GM21367 (cell line): ENCODE results near the gene PIPOX.

Source experiments
- ATAC-seq: cut with Tn5 transposase; IDR thresholded peaks from one replicate; pipeline ENCODE4 v1.9.1; 2021; ENCODE audit not compliant: unreplicated experiment

PIPOX gene

DNA sequence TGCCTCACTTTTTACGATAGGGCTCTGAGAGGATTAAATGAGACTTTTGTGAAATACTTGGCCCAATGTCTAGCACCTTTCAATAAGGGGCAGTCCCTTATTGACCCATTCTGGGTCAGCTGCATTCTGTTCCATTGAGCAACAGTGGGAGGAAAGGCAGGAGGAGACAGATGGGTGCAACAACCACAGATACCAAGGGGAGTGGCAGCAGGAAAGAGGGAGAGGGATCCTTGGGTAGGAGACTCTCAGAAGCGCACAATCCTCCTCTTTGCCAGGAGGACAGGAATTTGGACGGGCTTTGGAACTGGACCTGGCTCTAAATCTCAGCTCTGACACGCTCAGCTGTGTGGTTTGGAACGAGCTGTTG, 3.5 kb downstream of the PIPOX start:
- no peak for ATAC-seq

DNA sequence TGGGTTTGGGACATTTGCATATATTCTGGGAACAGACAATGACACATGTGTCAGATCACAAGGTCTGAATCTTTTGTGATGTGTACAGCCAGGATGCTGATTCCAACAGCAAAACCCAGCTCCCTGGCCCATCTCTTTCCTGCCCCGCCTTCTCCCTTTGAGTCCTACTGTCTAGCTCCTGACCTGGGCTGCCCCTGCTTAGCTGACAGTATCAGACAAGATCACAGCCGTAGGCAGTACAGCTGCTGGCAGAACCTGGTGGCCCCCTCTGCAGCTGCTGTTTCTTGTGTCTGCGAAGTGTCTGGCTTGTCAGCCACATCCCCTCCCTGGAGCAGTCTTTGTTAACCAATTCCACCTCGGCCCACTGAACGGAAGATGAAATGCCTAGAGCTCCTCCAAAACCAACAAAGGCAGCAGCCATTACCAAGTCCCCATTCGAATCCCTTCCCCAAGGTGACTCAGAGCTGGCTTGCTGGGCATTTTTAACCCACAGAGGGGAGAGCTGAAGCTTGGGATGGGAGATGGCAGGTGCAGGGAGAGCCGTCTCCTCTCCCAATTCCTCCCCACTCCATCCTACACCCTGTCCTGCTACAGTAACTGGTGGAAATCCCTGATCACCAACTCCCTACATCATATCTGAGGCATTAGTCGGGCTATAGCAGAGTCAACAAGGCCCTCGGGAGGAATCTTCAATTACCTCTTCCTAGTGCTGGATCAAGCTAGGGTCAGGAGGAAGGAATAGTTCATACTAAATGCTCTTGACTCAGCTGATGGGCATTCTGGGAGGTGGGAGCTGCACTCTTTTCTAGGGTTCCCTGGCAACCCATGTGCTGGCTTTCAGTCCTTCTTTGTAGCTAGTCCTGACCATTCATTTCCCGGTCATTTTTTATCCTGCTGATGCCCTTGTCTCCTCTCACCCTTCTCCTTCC, 5.8 kb downstream of the PIPOX start:
- ATAC-seq = no peak

DNA sequence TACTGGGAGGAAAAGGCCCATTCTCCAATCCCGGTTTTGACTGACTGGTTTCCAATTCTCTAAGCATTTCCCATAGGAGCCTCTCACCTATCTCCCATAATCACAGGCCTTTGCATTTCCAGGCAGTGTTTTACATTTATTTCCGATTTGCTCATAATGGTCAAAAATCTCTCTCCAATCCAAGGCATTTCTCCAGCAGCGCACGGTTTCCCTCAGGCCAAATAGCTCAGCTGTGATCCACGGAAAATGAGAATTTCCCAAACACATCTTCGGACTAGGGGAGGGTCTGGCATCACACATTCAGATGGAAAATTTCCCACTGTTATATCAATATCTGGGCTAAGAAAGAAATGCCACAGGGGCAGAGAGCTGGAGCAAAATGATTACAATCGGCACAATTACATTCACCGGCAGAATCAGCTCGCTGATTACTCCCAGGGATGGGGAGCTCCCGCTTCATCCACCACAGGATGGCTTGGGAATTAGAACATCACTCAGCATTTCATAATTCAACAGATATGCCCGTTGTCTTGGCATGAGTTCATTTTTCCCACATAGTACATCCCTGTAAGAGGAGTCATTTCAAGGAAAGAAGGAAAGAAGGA, 6.7 kb downstream of the PIPOX start:
- no peak for ATAC-seq

DNA sequence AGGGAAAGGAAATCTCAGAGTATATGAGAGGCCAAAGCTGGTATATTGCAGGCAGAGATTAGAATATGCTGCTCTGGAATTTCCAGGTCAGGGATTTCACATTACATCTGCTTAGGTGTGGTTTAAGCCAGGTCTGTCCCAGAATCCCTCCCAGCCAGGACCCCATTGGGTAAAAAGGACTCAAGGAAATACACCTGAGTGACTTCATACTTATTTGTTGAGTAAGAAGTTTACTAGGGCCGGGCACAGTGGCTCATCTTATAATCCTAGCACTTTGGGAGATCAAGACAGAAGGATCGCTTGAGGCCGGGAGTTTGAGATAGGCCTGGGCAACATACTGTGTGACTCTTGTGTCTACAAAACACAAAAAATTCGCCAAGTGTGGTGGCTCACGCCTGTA, 7.2 kb downstream of the PIPOX start:
- ATAC-seq = no peak

DNA sequence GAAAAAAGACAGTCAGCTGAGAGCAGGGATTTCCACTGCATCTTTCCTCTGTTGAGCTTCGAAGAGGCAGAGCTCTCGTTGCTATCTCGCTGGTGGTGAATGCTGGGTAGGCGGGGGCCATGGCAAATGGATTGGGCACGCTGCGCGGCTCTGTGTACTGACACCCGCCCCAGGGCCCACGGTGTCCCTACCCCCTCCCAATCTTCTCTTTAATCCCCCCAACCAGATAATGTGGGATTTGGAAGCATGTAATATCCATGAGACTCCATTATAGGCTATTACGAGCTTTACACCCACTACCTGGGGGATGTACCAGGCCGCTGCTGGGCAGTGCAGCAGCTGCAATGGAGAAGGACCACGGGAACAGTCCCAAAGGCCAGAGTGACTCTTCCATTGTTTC, 8.3 kb downstream of the PIPOX start:
- no peak for ATAC-seq

DNA sequence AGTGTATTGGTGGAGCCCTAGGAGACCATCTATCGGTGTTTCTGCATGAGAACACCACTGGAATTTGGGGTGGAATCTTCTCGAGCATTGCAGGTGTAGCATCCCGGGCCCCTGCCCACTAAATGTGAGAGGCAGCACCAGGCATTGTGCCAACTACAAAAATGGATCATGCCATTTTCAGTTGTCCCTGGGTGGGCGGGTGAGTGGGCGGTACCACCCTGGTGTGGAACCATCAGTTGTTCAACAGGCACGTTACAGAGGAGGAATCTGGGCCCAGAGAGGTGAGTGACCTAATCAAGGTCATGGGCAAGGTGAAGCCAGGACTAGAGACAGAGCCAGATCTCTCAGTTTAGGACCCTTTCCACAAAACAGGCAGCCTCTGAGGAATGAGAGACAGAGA, 8.8 kb downstream of the PIPOX start:
- no peak for ATAC-seq

DNA sequence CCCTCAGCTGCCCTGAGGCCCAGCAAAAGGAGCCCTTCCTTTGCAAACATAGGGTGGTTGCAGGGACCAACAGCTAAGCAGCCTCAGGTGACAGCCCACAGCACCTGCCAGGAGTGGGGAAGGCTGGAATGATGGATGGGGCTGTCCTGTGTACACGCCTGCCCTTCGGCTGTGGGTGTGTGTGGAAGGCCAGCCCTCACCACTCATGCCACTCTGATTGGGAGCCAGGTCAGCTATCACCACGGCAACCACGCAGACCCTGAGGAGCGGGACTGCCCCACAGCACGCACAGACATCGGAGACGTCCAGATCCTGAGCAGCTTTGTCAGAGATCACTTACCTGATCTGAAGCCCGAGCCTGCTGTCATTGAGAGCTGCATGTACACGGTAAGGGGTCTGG, 11.9 kb downstream of the PIPOX start:
- ATAC-seq = no peak

DNA sequence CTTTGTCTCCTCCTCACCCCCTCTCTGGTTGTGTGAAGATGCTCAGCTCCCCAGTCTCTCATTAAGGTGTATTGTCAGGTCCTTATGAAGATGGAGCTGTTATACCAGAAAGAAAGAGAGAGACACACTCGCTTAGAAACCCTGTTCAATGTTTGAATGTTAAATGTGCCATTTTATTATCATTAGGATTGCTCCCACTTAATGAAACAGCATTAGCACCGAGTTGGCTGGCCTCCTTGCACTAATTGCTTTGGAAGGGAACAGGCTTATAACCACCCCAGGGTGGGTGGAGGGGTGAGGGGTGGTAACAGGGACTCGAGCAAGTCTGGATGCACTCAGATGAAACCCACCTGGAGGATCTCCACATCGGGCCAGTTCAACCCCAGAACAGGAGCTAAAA, 14.4 kb downstream of the PIPOX start:
- ATAC-seq = no peak

DNA sequence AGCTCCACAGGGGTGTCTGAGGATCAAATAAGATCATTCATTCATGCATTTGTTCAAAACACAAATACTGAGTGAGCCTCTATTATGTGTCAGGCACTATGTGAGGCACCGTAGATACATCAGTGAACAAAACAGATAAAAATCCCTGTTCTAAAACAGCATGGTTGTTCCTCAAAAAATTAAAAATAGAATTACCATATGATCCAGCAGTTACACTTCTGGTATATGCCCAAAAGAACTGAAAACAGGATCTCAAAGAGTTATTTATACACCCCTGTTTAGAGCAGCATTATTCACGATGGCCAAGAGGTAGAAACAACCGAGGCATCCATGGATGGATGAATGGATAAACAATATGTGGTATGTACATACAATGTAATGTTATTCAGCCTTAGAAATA, 15.4 kb downstream of the PIPOX start:
- ATAC-seq = no peak

DNA sequence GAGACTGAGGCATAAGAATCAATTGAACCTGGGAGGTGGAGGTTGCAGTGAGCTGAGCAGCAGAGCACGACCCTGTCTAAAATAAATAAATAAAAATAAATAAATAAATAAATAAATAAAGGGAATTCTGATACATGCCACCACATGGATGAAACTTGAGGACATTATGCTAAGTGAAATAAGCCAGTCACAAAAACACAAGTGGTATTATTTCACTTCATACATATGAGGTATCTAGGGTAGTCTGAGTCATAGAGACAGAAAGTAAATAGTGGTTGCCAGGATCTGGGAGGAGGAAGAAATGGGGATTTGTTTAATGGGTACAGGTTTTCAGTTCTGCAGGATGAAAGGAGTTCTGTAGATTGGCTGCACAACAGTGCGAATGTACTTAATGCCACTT, 16.3 kb downstream of the PIPOX start:
- no peak for ATAC-seq

DNA sequence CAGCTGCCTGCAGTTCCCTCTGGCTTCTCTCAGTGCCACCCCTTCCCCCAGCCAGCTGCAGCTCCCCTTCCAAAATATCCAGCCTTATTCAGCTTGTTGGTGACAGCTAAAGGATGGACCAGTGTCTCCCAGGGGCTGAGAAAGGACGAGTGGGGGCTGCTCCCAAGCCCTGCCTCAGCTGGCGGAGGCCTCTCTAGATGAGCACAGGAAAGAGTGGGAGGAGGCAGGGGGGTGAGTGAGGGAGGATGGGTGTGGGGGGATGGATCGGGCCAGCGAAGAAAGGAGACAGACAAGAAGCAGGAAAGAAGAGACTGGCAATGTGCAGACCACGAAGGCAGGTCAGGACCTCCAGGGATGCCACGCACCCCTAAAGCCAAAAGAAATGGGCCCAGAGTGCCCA, 17.5 kb downstream of the PIPOX start:
- ATAC-seq = no peak

DNA sequence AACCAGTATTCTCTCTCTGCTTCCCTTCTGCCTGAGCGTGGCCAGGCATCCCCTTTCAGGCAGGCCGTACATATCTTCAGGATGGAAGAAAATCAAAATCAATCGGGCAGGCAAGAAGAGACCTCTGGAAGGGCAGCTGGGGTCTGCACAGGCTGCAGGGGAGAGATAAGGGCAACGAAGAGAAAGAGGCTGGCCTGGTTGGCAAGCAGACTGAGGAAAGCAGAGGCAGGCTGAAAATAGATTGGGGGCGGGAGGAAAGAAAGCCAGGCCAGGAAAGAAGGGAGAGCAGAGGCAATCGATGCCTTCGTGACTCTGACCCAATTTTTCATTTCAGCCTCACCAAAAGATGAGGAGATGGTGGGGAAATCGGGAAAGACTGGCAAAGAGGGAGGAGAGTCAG, 18.1 kb downstream of the PIPOX start:
- ATAC-seq = no peak

DNA sequence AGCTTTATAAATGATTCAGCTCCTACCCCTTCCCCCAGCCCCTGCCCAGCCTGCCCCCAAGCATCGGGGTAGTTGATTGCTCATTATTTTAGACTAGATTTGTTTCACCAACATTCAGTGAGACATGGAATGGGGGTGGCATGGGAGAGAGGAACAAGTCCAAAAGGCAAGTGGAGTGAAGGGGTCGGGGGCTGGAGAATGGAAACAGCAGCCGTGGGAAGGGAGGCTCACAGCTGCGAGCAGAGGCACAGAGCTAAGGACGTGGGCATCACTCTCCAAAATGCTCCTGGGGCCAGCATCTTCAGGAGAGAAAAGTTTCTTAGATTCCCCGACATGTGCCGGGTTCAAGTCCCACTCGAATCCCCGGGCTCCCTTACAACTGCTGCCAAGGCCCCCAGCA, 19.3 kb downstream of the PIPOX start:
- ATAC-seq = no peak

DNA sequence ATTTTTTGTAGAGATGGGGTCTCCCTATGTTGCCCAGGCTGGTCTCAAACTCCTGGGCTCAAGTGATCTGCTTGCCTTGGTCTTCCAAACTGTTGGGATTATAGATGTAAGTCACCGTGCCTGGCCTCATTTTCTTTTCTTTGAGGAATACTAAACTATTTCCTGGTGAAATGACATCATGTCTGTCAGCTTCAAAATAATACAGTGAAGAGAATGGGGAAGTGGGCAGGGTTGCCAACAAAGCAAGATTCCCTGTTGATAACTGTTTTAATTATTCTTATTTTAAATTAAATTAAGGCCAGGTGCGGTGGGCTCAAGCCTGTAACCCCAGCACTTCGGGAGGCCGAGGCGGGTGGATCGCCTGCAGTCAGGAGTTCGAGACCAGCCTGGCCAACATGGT, 21.1 kb downstream of the PIPOX start:
- ATAC-seq = no peak

DNA sequence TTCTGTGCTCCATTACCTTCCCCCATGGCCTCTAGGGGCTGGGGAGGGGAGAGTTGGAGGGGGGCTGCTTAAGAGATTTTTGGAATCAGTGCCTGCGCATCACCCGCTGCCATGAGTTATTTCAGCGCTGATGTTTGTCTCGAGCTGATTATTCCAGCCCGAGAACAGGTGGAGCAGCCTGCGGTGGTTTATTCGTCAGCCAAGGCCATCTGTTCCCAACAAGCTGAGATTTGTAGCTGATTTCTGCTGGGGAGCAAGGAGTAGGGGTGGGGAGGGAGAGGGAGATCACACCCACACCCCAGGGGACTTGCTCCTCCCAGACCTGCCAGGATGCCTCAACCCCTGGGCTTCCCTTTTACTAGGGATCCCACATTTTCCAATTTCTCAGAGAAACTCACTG, 23.1 kb downstream of the PIPOX start:
- no peak for ATAC-seq

DNA sequence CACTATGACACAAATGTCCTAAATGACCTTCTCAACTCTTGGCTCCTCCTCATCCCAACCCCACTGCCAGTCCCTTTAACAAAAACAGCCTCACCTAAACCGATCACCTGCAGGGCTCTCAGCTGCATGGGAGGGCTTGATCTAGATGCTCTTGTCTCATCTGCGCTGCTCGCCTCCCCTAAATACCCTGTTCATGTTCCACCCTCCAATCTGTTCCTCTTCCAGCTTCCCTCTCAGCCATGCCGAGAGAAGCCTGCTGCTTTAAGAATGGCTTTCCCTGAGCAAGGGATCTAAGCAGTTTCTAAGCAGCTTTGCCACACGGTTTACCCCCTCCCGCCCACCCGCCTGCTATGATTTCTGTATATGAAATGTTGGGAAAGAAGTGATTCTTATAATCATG, 23.7 kb downstream of the PIPOX start:
- ATAC-seq = no peak

DNA sequence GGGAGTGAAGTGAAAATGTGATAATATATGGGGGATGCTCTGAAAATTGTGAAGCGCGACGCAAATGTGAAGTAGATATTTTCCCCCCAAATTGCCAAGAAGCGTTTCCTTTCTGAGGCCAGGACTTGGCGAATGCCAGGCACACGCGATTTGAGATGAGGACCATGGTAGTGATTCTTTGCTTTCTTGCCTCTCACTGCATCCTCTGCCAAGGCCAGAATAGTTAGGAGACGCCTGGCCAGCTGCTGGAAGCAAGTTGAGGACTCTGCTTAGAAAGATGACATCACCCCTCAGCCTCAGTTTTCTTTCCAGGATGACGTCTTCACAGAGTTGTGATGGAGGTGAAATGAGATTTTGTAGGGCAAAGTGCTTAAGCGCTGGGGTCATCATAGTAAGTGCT, 25.9 kb downstream of the PIPOX start:
- ATAC-seq = no peak

DNA sequence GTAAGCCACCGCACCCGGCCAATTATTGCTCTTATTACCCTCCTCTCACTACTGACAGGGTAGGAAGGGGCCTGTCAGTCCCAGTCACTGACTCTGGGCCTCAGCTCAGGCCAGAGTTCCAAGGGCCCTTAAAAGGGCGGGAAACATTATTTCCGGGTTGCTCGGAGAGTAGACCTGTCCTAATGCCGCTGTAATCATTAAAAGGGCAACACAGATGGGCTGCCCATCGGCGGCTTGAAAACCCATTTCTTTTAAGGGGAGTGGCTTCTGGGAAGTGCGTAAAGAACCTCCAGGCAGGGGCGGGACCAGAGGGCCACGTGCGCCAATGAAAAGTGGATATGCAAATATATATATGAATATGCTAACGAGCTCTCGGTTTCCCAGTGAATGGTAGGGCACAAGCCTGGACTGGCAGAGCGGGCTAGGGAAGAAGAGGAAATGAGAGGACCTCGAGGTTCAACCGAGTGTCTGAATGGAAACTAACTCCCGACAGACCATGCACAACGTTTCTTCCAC, 26.6 kb downstream of the PIPOX start:
- no peak for ATAC-seq

DNA sequence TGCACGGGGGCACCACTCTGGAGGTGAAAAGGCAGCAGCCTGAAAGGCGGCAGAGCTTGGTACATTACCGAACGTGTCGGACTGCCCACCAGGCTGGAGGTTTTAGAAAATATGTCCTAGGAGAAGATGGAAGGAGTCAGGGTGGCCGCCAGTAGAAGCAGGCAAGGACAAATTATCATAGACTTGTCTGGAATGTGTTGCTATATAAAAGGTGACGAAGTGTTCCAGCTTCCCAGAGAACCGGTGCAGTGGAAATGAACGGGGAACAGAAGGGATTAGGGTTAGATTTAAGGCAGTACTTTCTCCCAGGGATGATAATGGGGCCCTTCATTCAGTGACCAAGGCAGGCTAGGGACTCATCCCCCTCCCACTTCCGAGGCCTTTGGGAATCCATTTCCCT, 27.4 kb downstream of the PIPOX start:
- no peak for ATAC-seq

DNA sequence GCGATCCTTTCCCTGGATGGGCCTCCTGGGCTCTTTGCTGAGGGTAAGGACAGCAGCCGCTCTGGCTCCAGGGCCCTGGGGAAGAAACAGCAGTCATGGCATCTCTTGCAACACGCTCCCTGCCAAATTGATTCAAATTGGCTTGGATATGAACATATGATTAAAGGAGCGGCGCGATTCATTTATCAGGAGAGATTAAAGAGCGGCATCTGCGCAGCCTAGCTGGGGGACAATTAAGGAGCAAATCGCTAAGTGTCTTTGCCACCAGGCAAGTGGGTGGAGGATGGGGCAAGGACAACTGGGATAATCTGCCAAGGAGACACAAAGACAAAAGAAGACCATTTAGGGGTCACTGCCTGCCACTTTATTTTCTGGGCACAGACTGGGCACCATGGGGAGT, 27.8 kb downstream of the PIPOX start:
- ATAC-seq = no peak

DNA sequence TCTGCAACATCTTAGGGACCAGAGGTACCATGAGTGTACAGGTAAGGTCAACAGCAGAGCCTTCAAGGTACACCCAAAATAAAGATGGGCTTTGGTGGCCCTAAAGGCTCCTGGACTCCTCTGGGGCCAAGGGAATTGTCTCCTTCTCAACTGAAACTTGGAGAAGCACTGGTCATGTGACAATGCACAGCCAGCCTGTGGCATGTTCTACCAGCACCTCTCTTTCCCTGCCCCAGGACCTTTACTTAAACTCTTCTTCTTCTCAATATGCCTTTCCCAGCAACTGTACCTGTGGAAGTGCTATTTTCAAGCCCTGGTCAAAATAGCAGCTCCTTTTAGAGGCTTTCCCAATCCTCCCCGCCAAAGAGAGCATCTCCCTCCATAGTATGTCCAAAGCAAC, 28.4 kb downstream of the PIPOX start:
- ATAC-seq = no peak

DNA sequence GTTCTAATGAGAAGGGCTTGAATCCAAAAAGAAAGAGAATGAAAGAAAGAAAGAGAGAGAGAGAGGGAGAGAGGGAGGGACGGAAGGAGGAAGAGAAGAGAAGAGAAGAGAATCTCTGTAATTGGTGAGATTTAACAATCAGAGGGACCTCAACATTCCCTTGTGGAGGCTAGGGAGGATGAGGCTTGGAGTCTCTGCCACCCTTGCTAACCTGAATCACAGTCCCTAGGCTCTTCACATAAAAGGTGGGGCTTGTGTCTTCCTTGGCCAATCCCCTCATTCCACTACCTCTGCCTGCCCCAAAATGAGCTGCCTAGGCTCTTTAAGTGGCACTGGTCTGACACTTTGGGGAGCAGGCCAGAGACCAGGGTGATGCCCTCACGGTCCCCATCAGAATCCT, 30.1 kb downstream of the PIPOX start:
- no peak for ATAC-seq

DNA sequence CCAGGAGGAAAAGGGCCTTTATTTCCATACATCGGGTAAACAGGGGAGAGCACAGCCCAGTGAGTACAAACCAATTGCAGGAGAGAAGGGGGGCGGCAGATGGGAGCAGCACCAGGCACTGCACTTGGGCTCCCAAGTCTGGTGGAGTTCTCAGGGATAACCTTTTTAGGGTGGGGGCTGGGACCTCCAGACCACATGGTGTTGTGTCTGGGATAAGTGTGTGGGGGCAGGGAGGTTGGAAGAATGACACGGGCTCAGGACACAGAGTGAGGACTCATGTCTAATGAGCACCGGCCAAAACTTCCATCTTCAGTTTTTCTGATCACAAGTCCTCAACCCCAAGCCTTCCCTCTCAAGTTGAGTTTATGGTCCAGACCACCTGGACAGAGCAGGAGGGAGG, 30.6 kb downstream of the PIPOX start:
- no peak for ATAC-seq
